HG03442 (cell line): ENCODE data around the gene INPPL1.

ENCODE experiments used
- ATAC-seq: cut with Tn5 transposase; IDR thresholded peaks from one replicate; pipeline ENCODE4 v1.9.1; 2021; ENCODE audit warnings: mild to moderate bottlenecking, moderate library complexity; ENCODE audit not compliant: unreplicated experiment

The INPPL1 gene

GRCh38 chr11:72230764-72231365, 6.3 kb downstream of the INPPL1 start:
- ATAC-seq: no peak

- ATAC-seq: no peak
Measured at GRCh38 chr11:72231396-72232259, 7.1 kb downstream of the INPPL1 start.

GRCh38 chr11:72232260-72233055, 7.9 kb downstream of the INPPL1 start:
- no peak for ATAC-seq

GRCh38 chr11:72233056-72233772, 8.6 kb downstream of the INPPL1 start:
- ATAC-seq: no peak

GRCh38 chr11:72233773-72234513, 9.4 kb downstream of the INPPL1 start:
- no peak for ATAC-seq

GRCh38 chr11:72234514-72234830, 9.9 kb downstream of the INPPL1 start:
- no peak for ATAC-seq

GRCh38 chr11:72234920-72235319, 10.4 kb downstream of the INPPL1 start:
- ATAC-seq: no peak

GRCh38 chr11:72235351-72236057, 10.9 kb downstream of the INPPL1 start:
- no peak for ATAC-seq

- ATAC-seq: no peak
Measured at GRCh38 chr11:72236083-72236697, 11.6 kb downstream of the INPPL1 start.

GRCh38 chr11:72236774-72237111, 12.2 kb downstream of the INPPL1 start:
- ATAC-seq: no peak

- ATAC-seq: no peak
Measured at GRCh38 chr11:72237112-72237931, 12.8 kb downstream of the INPPL1 start.

- no peak for ATAC-seq
Measured at GRCh38 chr11:72238040-72238450, 13.5 kb downstream of the INPPL1 start.

GRCh38 chr11:72238492-72239312, 14.1 kb downstream of the INPPL1 start:
- no peak for ATAC-seq

GRCh38 chr11:72239313-72239848, 14.8 kb downstream of the INPPL1 start:
- no peak for ATAC-seq

- ATAC-seq: no peak
Measured at GRCh38 chr11:72239849-72240460, 15.4 kb downstream of the INPPL1 start.

- no peak for ATAC-seq
Measured at GRCh38 chr11:72240461-72241290, 16.1 kb downstream of the INPPL1 start.
